ENCODE measurements around the gene SPATA17. TPM values are rescaled to one million over a fixed set of nuclear protein-coding genes. Genes with fewer than 3 reads are reported as not detected.

The SPATA17 gene
- polyA plus RNA-seq, 1 donor from 2014 or later = 3.1 TPM

DNA sequence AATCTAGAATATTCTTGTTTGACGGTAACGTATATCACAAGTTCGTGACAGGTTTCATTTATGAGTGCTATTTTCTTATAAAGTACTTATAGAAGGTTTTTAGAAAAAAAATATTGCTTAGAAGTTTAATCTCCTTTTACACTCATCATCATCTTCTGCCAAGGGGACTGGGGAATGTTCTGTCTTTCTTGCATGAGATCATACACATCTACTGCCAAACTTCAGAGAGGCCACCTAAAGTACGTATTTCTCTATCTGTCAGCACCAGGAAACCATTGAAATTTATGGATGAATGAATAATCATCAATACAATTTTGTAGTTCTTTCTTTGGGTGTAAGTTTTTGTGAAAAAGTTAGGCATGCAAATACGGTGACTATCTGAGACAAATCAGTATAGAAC, 245.8 kb downstream of the SPATA17 start:
- H3K79me2 ChIP-seq (replicated peaks; ENCODE audit: insufficient read depth, low read length) = no peaks in the 10 kb centered on the region
- H2AFZ ChIP-seq (ENCODE audit: low read depth, low read length) = no peak overlapping the region
- no peak overlapping the region for H3K27ac ChIP-seq (ENCODE audit: low read length)
- no peaks in the 10 kb centered on the region for H3K36me3 ChIP-seq (ENCODE audit: insufficient read depth, low read length)
- no peaks in the 10 kb centered on the region for H3K27me3 ChIP-seq (ENCODE audit: insufficient read depth, low read depth, low read length)
- H4K20me1 ChIP-seq (ENCODE audit: insufficient read depth) = no peaks in the 10 kb centered on the region
- no peak overlapping the region for H3K9ac ChIP-seq (ENCODE audit: low read length)
- H3K4me3 ChIP-seq (ENCODE audit: low read length) = no peak overlapping the region
- TF ChIP-seq TAF1 (IDR thresholded peaks at IDR 0.05; ENCODE audit: low read depth) = no peak
- no peak for TF ChIP-seq EZH2 (IDR thresholded peaks at IDR 0.05; ENCODE audit: borderline replicate concordance, insufficient read depth, low read length, poor library complexity, severe bottlenecking)
- no peak for TF ChIP-seq RAD21 (conservative IDR thresholded peaks at IDR 0.05)
- no peak for TF ChIP-seq POLR2AphosphoS5 (IDR thresholded peaks at IDR 0.05)
- TF ChIP-seq MXI1 (conservative IDR thresholded peaks at IDR 0.05; ENCODE audit: poor library complexity, severe bottlenecking) = no peak
- no peak for TF ChIP-seq EP300 (conservative IDR thresholded peaks at IDR 0.05; ENCODE audit: poor library complexity, severe bottlenecking)
- TF ChIP-seq REST (IDR thresholded peaks at IDR 0.05; ENCODE audit: borderline replicate concordance) = no peak
- no peak overlapping the region for H3K4me2 ChIP-seq (ENCODE audit: low read length)
- no peaks in the 10 kb centered on the region for H3F3A ChIP-seq (ENCODE audit: insufficient read depth, low read length, poor library complexity, severe bottlenecking)
- H3K9me2 ChIP-seq (ENCODE audit: insufficient read depth, low read length) = no peaks in the 10 kb centered on the region
- no peaks in the 10 kb centered on the region for H3K9me3 ChIP-seq (ENCODE audit: low read length)

- Histone ChIP-seq H3K36me3 (ENCODE audit: insufficient read depth, low read length) (no peaks in the 10 kb centered on the region), H3K9me3 (ENCODE audit: low read length) (no peaks in the 10 kb centered on the region), H3K9ac (ENCODE audit: low read length) (no peak overlapping the region), H3K27me3 (ENCODE audit: insufficient read depth, low read depth, low read length) (no peaks in the 10 kb centered on the region), H3K27ac (ENCODE audit: low read length) (no peak overlapping the region), H3F3A (ENCODE audit: insufficient read depth, low read length, poor library complexity, severe bottlenecking) (no peaks in the 10 kb centered on the region), H3K9me2 (ENCODE audit: insufficient read depth, low read length) (no peaks in the 10 kb centered on the region), H3K79me2 (replicated peaks; ENCODE audit: insufficient read depth, low read length) (no peaks in the 10 kb centered on the region), H4K20me1 (ENCODE audit: insufficient read depth) (no peaks in the 10 kb centered on the region), H3K4me2 (ENCODE audit: low read length) (no peak overlapping the region), H2AFZ (ENCODE audit: low read depth, low read length) (no peak overlapping the region), H3K4me3 (ENCODE audit: low read length) (no peak overlapping the region)
- no peak for TF ChIP-seq SMC3 (conservative IDR thresholded peaks at IDR 0.05; ENCODE audit: poor library complexity)
- TF ChIP-seq RAD21 (conservative IDR thresholded peaks at IDR 0.05) = no peak
- no peak for TF ChIP-seq EP300 (conservative IDR thresholded peaks at IDR 0.05; ENCODE audit: poor library complexity, severe bottlenecking)
- no peak for TF ChIP-seq MXI1 (conservative IDR thresholded peaks at IDR 0.05; ENCODE audit: poor library complexity, severe bottlenecking)
- no peak for TF ChIP-seq TAF1 (IDR thresholded peaks at IDR 0.05; ENCODE audit: low read depth)
- no peak for TF ChIP-seq EZH2 (IDR thresholded peaks at IDR 0.05; ENCODE audit: borderline replicate concordance, insufficient read depth, low read length, poor library complexity, severe bottlenecking)
- no peak for TF ChIP-seq CTCF (IDR thresholded peaks at IDR 0.05; ENCODE audit: poor library complexity, severe bottlenecking)
- no peak for TF ChIP-seq POLR2AphosphoS5 (IDR thresholded peaks at IDR 0.05)
- TF ChIP-seq REST (IDR thresholded peaks at IDR 0.05; ENCODE audit: borderline replicate concordance) = no peak
Measured at GRCh38 chr1:217881131-217881543, 250.0 kb downstream of the SPATA17 start.

Data from neural cell (in vitro differentiated cells).